H9 (cell line): Measurements from ENCODE around the gene ATXN7. TPM values are rescaled to one million over a fixed set of nuclear protein-coding genes. Genes with fewer than 3 reads are reported as not detected.

ENCODE experiments used
- DNase-seq: peaks from one replicate; pipeline ENCODE4 v3.0.0-alpha.2; 2017
- H2AFZ ChIP-seq: one replicate; pipeline ENCODE4 v1.6.1; 2013; ENCODE audit warnings: mild to moderate bottlenecking, low read length, control low read depth, moderate library complexity
- H2AK5ac ChIP-seq: 2 replicates; pipeline ENCODE4 v1.6.1; 2013; ENCODE audit warnings: low read length, control low read depth, mixed read lengths; ENCODE audit not compliant: insufficient read length
- H2BK120ac ChIP-seq: one replicate; pipeline ENCODE4 v1.6.1; 2013; ENCODE audit warnings: low read depth, mild to moderate bottlenecking, low read length, control low read depth, inconsistent platforms; ENCODE audit not compliant: poor library complexity, severe bottlenecking
- H2BK12ac ChIP-seq: 2 replicates; pipeline ENCODE4 v1.6.1; 2013; ENCODE audit warnings: low read length, control low read depth, mixed read lengths, low read depth; ENCODE audit not compliant: insufficient read length
- H2BK15ac ChIP-seq: 2 replicates; pipeline ENCODE4 v1.6.1; 2013; ENCODE audit warnings: low read depth, low read length, control low read depth
- H2BK20ac ChIP-seq: one replicate; pipeline ENCODE4 v1.6.1; 2013; ENCODE audit warnings: low read depth, mild to moderate bottlenecking, low read length, control low read depth, inconsistent platforms; ENCODE audit not compliant: poor library complexity, severe bottlenecking
- H2BK5ac ChIP-seq: 2 replicates; pipeline ENCODE4 v1.6.1; 2013; ENCODE audit warnings: low read length, control low read depth, mixed read lengths; ENCODE audit not compliant: insufficient read length
- H3K14ac ChIP-seq: 2 replicates; pipeline ENCODE4 v1.6.1; 2013; ENCODE audit warnings: low read length, control low read depth; ENCODE audit not compliant: insufficient read depth
- H3K18ac ChIP-seq: 2 replicates; pipeline ENCODE4 v1.6.1; 2013; ENCODE audit warnings: low read depth, mild to moderate bottlenecking, mixed read lengths, low read length, control low read depth; ENCODE audit not compliant: insufficient read length
- H3K23ac ChIP-seq: 2 replicates; pipeline ENCODE4 v1.6.1; 2013; ENCODE audit warnings: low read length, control low read depth, mixed read lengths, low read depth; ENCODE audit not compliant: insufficient read length
- H3K23me2 ChIP-seq: 2 replicates; pipeline ENCODE4 v1.6.1; 2013; ENCODE audit warnings: low read depth, mild to moderate bottlenecking, mixed read lengths, low read length, control low read depth; ENCODE audit not compliant: insufficient read length, poor library complexity, severe bottlenecking
- H3K27ac ChIP-seq: 2 replicates; pipeline ENCODE4 v1.5.1; 2013; ENCODE audit warnings: low read length, control low read depth, mixed read lengths, low read depth; ENCODE audit not compliant: insufficient read length
- H3K27me3 ChIP-seq: 2 replicates; pipeline ENCODE4 v1.6.1; 2013; ENCODE audit warnings: low read length, control low read depth, inconsistent platforms; ENCODE audit not compliant: insufficient read depth
- H3K4ac ChIP-seq: 2 replicates; pipeline ENCODE4 v1.6.1; 2013; ENCODE audit warnings: low read depth, mild to moderate bottlenecking, control low read depth, inconsistent platforms, low read length, moderate library complexity
- H3K4me1 ChIP-seq: 2 replicates; pipeline ENCODE4 v1.6.1; 2013; ENCODE audit warnings: low read length, control low read depth, inconsistent platforms; ENCODE audit not compliant: insufficient read depth
- H3K4me2 ChIP-seq: 2 replicates; pipeline ENCODE4 v1.6.1; 2013; ENCODE audit warnings: low read length, control low read depth, mixed read lengths; ENCODE audit not compliant: insufficient read length, insufficient read depth
- H3K56ac ChIP-seq: 2 replicates; pipeline ENCODE4 v1.6.1; 2013; ENCODE audit warnings: low read depth, mild to moderate bottlenecking, mixed read lengths, low read length, control low read depth; ENCODE audit not compliant: insufficient read length
- H3K79me1 ChIP-seq: 2 replicates; pipeline ENCODE4 v1.6.1; 2013; ENCODE audit warnings: low read depth, mild to moderate bottlenecking, moderate library complexity, low read length, control low read depth, inconsistent platforms; ENCODE audit not compliant: insufficient read depth, poor library complexity, severe bottlenecking
- H3K79me2 ChIP-seq: 2 replicates; pipeline ENCODE4 v1.6.1; 2013; ENCODE audit warnings: low read length, control low read depth, inconsistent platforms; ENCODE audit not compliant: insufficient read depth
- H3K9ac ChIP-seq: 2 replicates; pipeline ENCODE4 v1.6.1; 2013; ENCODE audit warnings: low read length, control low read depth, mixed read lengths; ENCODE audit not compliant: insufficient read length; ENCODE audit errors: extremely low read depth
- H3K9me3 ChIP-seq: one replicate; pipeline ENCODE4 v1.6.1; 2013; ENCODE audit warnings: low read depth, low read length, inconsistent platforms; ENCODE audit not compliant: control insufficient read depth
- H3T11ph ChIP-seq: one replicate; pipeline ENCODE4 v1.6.1; 2013; ENCODE audit warnings: mild to moderate bottlenecking, low read length, control low read depth, inconsistent platforms
- H4K20me1 ChIP-seq: one replicate; pipeline ENCODE4 v1.6.1; 2013; ENCODE audit not compliant: control insufficient read depth, insufficient read length, insufficient read depth
- H4K5ac ChIP-seq: 2 replicates; pipeline ENCODE4 v1.6.1; 2013; ENCODE audit warnings: low read depth, mild to moderate bottlenecking, mixed read lengths, low read length, control low read depth; ENCODE audit not compliant: insufficient read length
- H4K8ac ChIP-seq: replicated peaks from 2 replicates; pipeline ENCODE4 v1.6.1; 2013; ENCODE audit warnings: low read length, control low read depth, mixed read lengths, low read depth; ENCODE audit not compliant: insufficient read length
- H4K91ac ChIP-seq: 2 replicates; pipeline ENCODE4 v1.6.1; 2013; ENCODE audit warnings: low read depth, mild to moderate bottlenecking, moderate library complexity, mixed read lengths, low read length, control low read depth; ENCODE audit not compliant: insufficient read length
- H3K27ac Mint-ChIP-seq, 3 experiments: 2 replicates in 2 of 3; 3 replicates in 1 of 3; pipeline ENCODE4 v1.8.0; 2020 to 2021; ENCODE audit warnings: mixed read lengths in 3 of 3, mild to moderate bottlenecking in 1 of 3, moderate library complexity in 1 of 3
- H3K27me3 Mint-ChIP-seq: 2 replicates; pipeline ENCODE4 v1.8.0; 2021; ENCODE audit warnings: low read depth, mild to moderate bottlenecking, moderate library complexity, mixed read lengths
- H3K36me3 Mint-ChIP-seq, 3 experiments: 2 replicates in 2 of 3; 3 replicates in 1 of 3; pipeline ENCODE4 v1.8.0; 2020 to 2021; ENCODE audit warnings: low read depth in 3 of 3, mixed read lengths in 3 of 3; ENCODE audit not compliant: insufficient read depth in 1 of 3
- H3K4me1 Mint-ChIP-seq, 2 experiments: 2 replicates each; pipeline ENCODE4 v1.8.0; 2020; ENCODE audit warnings: mixed read lengths in 2 of 2
- H3K4me3 Mint-ChIP-seq, 2 experiments: 2 replicates in 1 of 2; 3 replicates in 1 of 2; pipeline ENCODE4 v1.8.0; 2020 to 2021; ENCODE audit warnings: mild to moderate bottlenecking in 2 of 2, mixed read lengths in 2 of 2, moderate library complexity in 1 of 2
- H3K9me3 Mint-ChIP-seq, 2 experiments: 2 replicates in 1 of 2; 3 replicates in 1 of 2; pipeline ENCODE4 v1.8.0; 2020; ENCODE audit warnings: mild to moderate bottlenecking in 2 of 2, mixed read lengths in 2 of 2, moderate library complexity in 1 of 2
- CTCF ChIP-seq: fragments of 200-600 bp; sonication (generic); conservative IDR thresholded peaks from 3 replicates; pipeline ENCODE4 v1.8.0; 2021; ENCODE audit warnings: antibody characterized with exemption, mild to moderate bottlenecking
- WGBS: extraction: QIAGEN DNeasy Blood & Tissue Kit; methylation state at CpG from one replicate; pipeline ENCODE4 v1.1.7; 2013; ENCODE audit warnings: missing lambda C conversion rate, low lambda C conversion rate, mixed read lengths; ENCODE audit not compliant: insufficient read length; ENCODE audit errors: extremely low coverage; 5-methylcytosine and 5-hydroxymethylcytosine counted together
- total RNA-seq: library from RNA; stranded (reverse); gene quantifications from 2 replicates; pipeline ENCODE4 v1.2.1, GENCODE V29; 2021

ATXN7 gene
- total RNA-seq, 1 experiment from 2014 or later: 21.5 TPM

DNA sequence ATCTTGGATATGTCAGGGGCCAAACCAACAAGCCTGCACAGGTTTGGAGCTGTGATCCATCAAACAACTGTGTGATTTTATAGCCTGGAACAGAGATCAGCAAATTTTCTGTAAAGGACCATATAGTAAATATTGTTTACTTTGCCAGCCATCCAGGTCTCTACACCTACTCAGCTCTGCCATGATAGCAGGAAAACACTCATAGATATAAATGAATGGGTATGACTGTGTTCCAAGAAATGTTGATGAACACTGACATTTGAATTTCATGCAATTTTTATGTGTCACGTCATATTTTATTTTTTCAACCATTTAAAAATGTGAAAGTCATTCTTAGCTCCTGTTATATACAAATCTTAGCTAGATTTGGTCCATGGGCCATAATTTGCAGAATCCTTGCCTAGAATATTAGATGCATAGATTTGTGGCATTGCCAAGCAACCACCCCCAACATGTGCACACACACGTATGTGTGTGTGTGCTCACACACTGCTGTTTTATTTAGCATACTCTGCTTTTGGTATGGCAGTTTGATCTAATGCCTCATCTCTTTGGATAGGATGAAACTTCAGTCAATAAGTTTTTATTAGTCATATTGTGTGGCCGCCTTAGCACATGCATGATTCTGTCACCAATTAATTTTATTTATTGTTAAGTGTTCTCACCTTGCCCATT lies 6.4 kb downstream of the ATXN7 start:
- H3K9me3 Mint-ChIP-seq: no peaks in the 10 kb centered on the region
- Histone ChIP-seq H3K79me1 (peaks cover under 1% of the 10 kb centered on the region), H4K91ac (no peak overlapping the region), H3K18ac (no peak overlapping the region), H3K23me2 (no peaks in the 10 kb centered on the region), H3K23ac (no peak overlapping the region), H4K5ac (no peak overlapping the region), H2BK20ac (no peak overlapping the region), H2BK12ac (no peak overlapping the region), H4K8ac (no peak overlapping the region), H3K27me3 (no peaks in the 10 kb centered on the region), H2AK5ac (no peak overlapping the region), H4K20me1 (no peaks in the 10 kb centered on the region), H3K79me2 (peaks cover 2% of the 10 kb centered on the region; the same call in 1 of the 2 replicates), H3K9me3 (no peaks in the 10 kb centered on the region), H3K27ac (no peak overlapping the region), H2BK15ac (no peak overlapping the region), H3K14ac (no peak overlapping the region), H3K9ac (no peak overlapping the region), H3K4me2 (no peak overlapping the region), H2AFZ (no peak overlapping the region), H3K56ac (no peak overlapping the region), H2BK120ac (no peak overlapping the region), H3K4me1 (peaks cover 9% of the 10 kb centered on the region), H3K4ac (no peak overlapping the region), H2BK5ac (no peak overlapping the region), H3T11ph (no peak overlapping the region)
- WGBS: no CpG with 5 or more reads among the region's 3 CpGs
- no peak overlapping the region for H3K27ac Mint-ChIP-seq
- no peak overlapping the region for H3K4me3 Mint-ChIP-seq
- DNase-seq: no peak
- no peak for TF ChIP-seq CTCF
- H3K36me3 Mint-ChIP-seq: peaks cover 0 to 19% (median 19%) of the 10 kb centered on the region in 3 experiments; a peak in 4 of 7 replicates
- peaks cover 18 to 23% of the 10 kb centered on the region in 2 experiments for H3K4me1 Mint-ChIP-seq
- H3K27me3 Mint-ChIP-seq: no peaks in the 10 kb centered on the region
